Endothelial cell of umbilical vein (primary cell): ENCODE results near the gene UGT1A3. TPM values are rescaled to one million over a fixed set of nuclear protein-coding genes. Genes with fewer than 3 reads are reported as not detected.

Source experiments
- BruUV-seq: library from RNA; stranded (reverse); fragments of 400-500 nt; replicated peaks from 2 replicates; lab custom pipeline; 2021; lab: Mats Ljungman, UMichigan
- CTCF ChIA-PET: fragments of 300-600, 350-600 bp; sonication (Branson Sonifier 250); formaldehyde crosslinking; loops from one replicate; lab custom pipeline; 2021; ENCODE audit warnings: antibody characterized with exemption, inconsistent platforms; lab: Charles Lee
- POLR2A ChIA-PET: fragments of 300-600, 350-600 bp; sonication (Branson Sonifier 250); formaldehyde crosslinking; loops from one replicate; lab custom pipeline; 2021; ENCODE audit warnings: antibody characterized with exemption, inconsistent platforms; lab: Charles Lee
- DNase-seq: peaks from one replicate; pipeline ENCODE4 v3.0.0-alpha.2; 2011; ENCODE audit warnings: low read depth, low spot score
- FAIRE-seq: peaks from 2 replicates; lab custom pipeline; 2011; peaks lifted over from hg19 to GRCh38; lab: Jason Lieb, UNC
- H2AFZ ChIP-seq: 2 replicates; pipeline ENCODE4 v1.6.0; 2012; ENCODE audit warnings: low read depth, low read length, control low read depth, inconsistent platforms
- H3K27ac ChIP-seq: 2 replicates; pipeline ENCODE4 v1.5.1; 2011; ENCODE audit warnings: low read depth, mild to moderate bottlenecking, control low read depth, low read length, moderate library complexity; ENCODE audit not compliant: insufficient read depth
- H3K27me3 ChIP-seq, 2 experiments: 2 replicates each; pipeline versions ENCODE4 v1.6.0 to v1.6.1; 2011; ENCODE audit warnings: low read length in 2 of 2, mixed read lengths in 1 of 2; ENCODE audit not compliant: control insufficient read depth in 2 of 2, insufficient read depth in 2 of 2
- H3K36me3 ChIP-seq, 2 experiments: 2 replicates in 1 of 2; 3 replicates in 1 of 2; pipeline ENCODE4 v1.5.1; 2011; ENCODE audit warnings: low read length in 2 of 2, mild to moderate bottlenecking in 1 of 2, moderate library complexity in 1 of 2; ENCODE audit not compliant: control insufficient read depth in 2 of 2, insufficient read depth in 2 of 2; ENCODE audit errors: extremely low read depth in 1 of 2
- H3K4me1 ChIP-seq: 3 replicates; pipeline ENCODE4 v1.5.1; 2011; ENCODE audit warnings: mild to moderate bottlenecking, low read length; ENCODE audit not compliant: control insufficient read depth, insufficient read depth; ENCODE audit errors: extremely low read depth
- H3K4me2 ChIP-seq: 2 replicates; pipeline ENCODE4 v1.6.1; 2011; ENCODE audit warnings: low read length, control low read depth, mixed read lengths; ENCODE audit not compliant: insufficient read depth
- H3K4me3 ChIP-seq, 3 experiments: fragments of 200-600 bp in 1 of 3; sonication (generic), shearing (Covaris generic) in 1 of 3; replicated peaks in 1 of 3; 2 replicates each; pipeline ENCODE4 v1.5.1; 2011 to 2016; ENCODE audit warnings: control low read depth in 3 of 3, low read length in 3 of 3, mild to moderate bottlenecking in 2 of 3, inconsistent platforms in 1 of 3, low read depth in 1 of 3, moderate library complexity in 1 of 3; ENCODE audit not compliant: insufficient read depth in 1 of 3
- H3K79me2 ChIP-seq: 2 replicates; pipeline ENCODE4 v1.6.0; 2012; ENCODE audit warnings: low read length, inconsistent platforms; ENCODE audit not compliant: control insufficient read depth, insufficient read depth
- H3K9ac ChIP-seq: replicated peaks from 2 replicates; pipeline ENCODE3; 2011; ENCODE audit warnings: low read length, control low read depth; ENCODE audit not compliant: insufficient read depth; ENCODE audit errors: extremely low read depth
- H3K9me1 ChIP-seq: replicated peaks from 3 replicates; pipeline ENCODE4 v1.6.0; 2011; ENCODE audit warnings: mild to moderate bottlenecking, low read length; ENCODE audit not compliant: control insufficient read depth, insufficient read depth; ENCODE audit errors: extremely low read depth
- H3K9me3 ChIP-seq: replicated peaks from 2 replicates; pipeline ENCODE4 v1.5.1; 2012; ENCODE audit warnings: low read length, inconsistent platforms; ENCODE audit not compliant: control insufficient read depth, insufficient read depth
- H4K20me1 ChIP-seq: replicated peaks from 2 replicates; pipeline ENCODE3; 2011; ENCODE audit warnings: mild to moderate bottlenecking, low read length; ENCODE audit not compliant: control insufficient read depth, insufficient read depth; ENCODE audit errors: extremely low read depth
- CTCF ChIP-seq, 2 donors: IDR thresholded peaks; 1 replicate in 1 of 2; 2 replicates in 1 of 2; pipeline ENCODE4 v1.5.1; 2011; ENCODE audit warnings: low read length in 2 of 2, mild to moderate bottlenecking in 2 of 2, moderate library complexity in 2 of 2, control low read depth in 1 of 2, inconsistent platforms in 1 of 2, low read depth in 1 of 2; ENCODE audit not compliant: insufficient read depth in 1 of 2; ENCODE audit errors: extremely low read depth in 1 of 2
- EZH2 ChIP-seq: IDR thresholded peaks from 2 replicates; pipeline ENCODE4 v1.6.1; 2012; ENCODE audit warnings: borderline replicate concordance, low read depth, mild to moderate bottlenecking, moderate library complexity, low read length, inconsistent platforms; ENCODE audit not compliant: severe bottlenecking
- FOS ChIP-seq: IDR thresholded peaks from 2 replicates; pipeline ENCODE4 v1.6.1; 2011; ENCODE audit warnings: mild to moderate bottlenecking, low read length, moderate library complexity, borderline replicate concordance; ENCODE audit not compliant: insufficient read depth
- GATA2 ChIP-seq: IDR thresholded peaks from 2 replicates; pipeline ENCODE4 v1.7.0; 2011; ENCODE audit warnings: low read depth, mild to moderate bottlenecking, moderate library complexity, mixed read lengths, low read length; ENCODE audit not compliant: insufficient read length, insufficient read depth
- JUN ChIP-seq: IDR thresholded peaks from 2 replicates; pipeline ENCODE4 v1.6.1; 2011; ENCODE audit warnings: borderline replicate concordance, low read depth; ENCODE audit not compliant: insufficient read length, insufficient read depth
- MAX ChIP-seq: IDR thresholded peaks from 2 replicates; pipeline ENCODE4 v1.6.1; 2011; ENCODE audit not compliant: insufficient read depth, insufficient read length
- MYC ChIP-seq: IDR thresholded peaks from one replicate; pipeline ENCODE4 v1.6.1; 2011; ENCODE audit warnings: mild to moderate bottlenecking, low read depth, low read length
- POLR2A ChIP-seq: IDR thresholded peaks from 2 replicates; pipeline ENCODE4 v1.6.1; 2012; ENCODE audit warnings: low read depth, mild to moderate bottlenecking, control low read depth, low read length
- POLR2AphosphoS5 ChIP-seq: IDR thresholded peaks from 2 replicates; pipeline ENCODE4 v1.6.1; 2012; ENCODE audit warnings: low read depth, mild to moderate bottlenecking, control low read depth, low read length, moderate library complexity; ENCODE audit not compliant: insufficient read depth
- dilution Hi-C: fragments of 300-500 bp; cut with MboI; formaldehyde crosslinking; loops from one replicate; pipeline ENCODE4 v1.15.0; 2019; ENCODE audit warnings: low sequenced_read_pairs; ENCODE audit not compliant: extremely low pct_ligation_motif_present
- intact Hi-C: fragments of 100-400 bp; cut with micrococcal nuclease; formaldehyde crosslinking; loops from one replicate; pipeline ENCODE4 v1.10.0; 2022
- polyA plus RNA-seq, 4 experiments: library from polyadenylated mRNA; depleted of rRNA in 3 of 4; stranded (reverse) in 3 of 4; unstranded in 1 of 4; fragments of >200 nt; gene quantifications; 2 replicates each; pipeline versions ENCODE4 v1.2.1 to v1.2.3, GENCODE V29; 2011 to 2012; ENCODE audit warnings: missing spikeins in 1 of 4
- total RNA-seq: library from RNA; stranded (reverse); gene quantifications from 2 replicates; pipeline ENCODE4 v1.2.3, GENCODE V29; 2021

Gene UGT1A3
- total and polyA plus RNA-seq, 2 donors (not counting 3 experiments of a cell fraction or from before 2014, with no cell fraction given): not detected

- H3K79me2 ChIP-seq: no peaks in the 10 kb centered on the region
- H3K9me1 ChIP-seq: no peaks in the 10 kb centered on the region
- BruUV-seq: no TSS peak
- no peak for FAIRE-seq
- TF ChIP-seq POLR2AphosphoS5 (no peak), MAX (no peak), POLR2A (no peak), EZH2 (no peak), FOS (no peak), MYC (no peak), JUN (no peak), CTCF (IDR thresholded peaks at IDR 0.05; ENCODE audit: extremely low read depth in 1 of 2, insufficient read depth in 1 of 2, low read depth in 1 of 2, low read length in 2 of 2) (no peak), GATA2 (no peak)
- no peaks in the 10 kb centered on the region for H4K20me1 ChIP-seq
- no peak overlapping the region for H3K9ac ChIP-seq
- intact Hi-C loops: no loop called here
- H3K27me3 ChIP-seq: no peaks in the 10 kb centered on the region
- dilution Hi-C loops: no loop called here
- DNase-seq: no peak
- ChIA-PET CTCF (no interaction called here), POLR2A (no interaction called here)
- no peak overlapping the region for H3K4me2 ChIP-seq
- no peaks in the 10 kb centered on the region for H3K9me3 ChIP-seq
- no peaks in the 10 kb centered on the region for H3K36me3 ChIP-seq
- H3K4me1 ChIP-seq: no peaks in the 10 kb centered on the region
- H3K4me3 ChIP-seq: no peak overlapping the region
- no peak overlapping the region for H3K27ac ChIP-seq
- no peak overlapping the region for H2AFZ ChIP-seq
These were observed 17.8 kb downstream of the UGT1A3 start for GRCh38 chr2:233746475-233747282.
